SK-N-SH (cell line): ENCODE results near the gene CD300LB. TPM values are rescaled to one million over a fixed set of nuclear protein-coding genes. Genes with fewer than 3 reads are reported as not detected.
"Not testable (repeated sequence)": the region's sequence is repeated elsewhere in the genome, so short reads cannot be mapped to it uniquely, and the experiment has no call there.

ENCODE experiments used
- CTCF ChIA-PET: fragments of 300-600, 350-600 bp; formaldehyde crosslinking; extraction: SDS; loops from one replicate; lab custom pipeline; 2021; lab: Yijun Ruan, JAX
- POLR2A ChIA-PET: fragments of 350-600 bp; sonication (Branson Sonifier 250); formaldehyde crosslinking; extraction: SDS; loops from one replicate; lab custom pipeline; 2020; ENCODE audit warnings: antibody characterized with exemption, inconsistent platforms; lab: Yijun Ruan, JAX
- DNase-seq: peaks from one replicate; pipeline ENCODE4 v3.0.0; 2012
- H2AFZ ChIP-seq: fragments of 200-600 bp; sonication (generic); 2 replicates; pipeline ENCODE4 v1.8.1; 2016; ENCODE audit warnings: antibody characterized with exemption, mild to moderate bottlenecking, low read depth
- H3F3A ChIP-seq: fragments of 200-600 bp; sonication (generic); replicated peaks from 2 replicates; pipeline ENCODE3; 2016; ENCODE audit warnings: antibody characterized with exemption, mild to moderate bottlenecking; ENCODE audit not compliant: insufficient read depth
- H3K27ac ChIP-seq, 2 experiments: fragments of 200-500 bp in 1 of 2; fragments of 200-600 bp in 1 of 2; sonication (Bioruptor generic) in 1 of 2; sonication (generic), shearing (Covaris generic) in 1 of 2; 2 replicates each; pipeline versions ENCODE4 v1.5.1 to v1.6.1; 2014 to 2016; ENCODE audit warnings: low read depth in 2 of 2, inconsistent platforms in 1 of 2, low read length in 1 of 2, mild to moderate bottlenecking in 1 of 2, mixed read lengths in 1 of 2
- H3K27me3 ChIP-seq: fragments of 200-600 bp; sonication (generic), shearing (Covaris generic); 2 replicates; pipeline ENCODE4 v1.6.1; 2016; ENCODE audit warnings: mixed run types; ENCODE audit not compliant: insufficient read depth
- H3K36me3 ChIP-seq, 2 experiments: fragments of 200-500 bp in 1 of 2; fragments of 200-600 bp in 1 of 2; sonication (Bioruptor generic) in 1 of 2; sonication (generic) in 1 of 2; replicated peaks in 1 of 2; 2 replicates each; pipeline versions ENCODE3 to v1.5.1; 2014 to 2016; ENCODE audit warnings: low read length in 1 of 2, mild to moderate bottlenecking in 1 of 2; ENCODE audit not compliant: insufficient read depth in 2 of 2, control insufficient read depth in 1 of 2
- H3K4me1 ChIP-seq, 2 experiments: fragments of 200-500 bp in 1 of 2; fragments of 200-600 bp in 1 of 2; sonication (Bioruptor generic) in 1 of 2; sonication (generic), shearing (Covaris generic) in 1 of 2; 2 replicates each; pipeline versions ENCODE4 v1.5.1 to v1.6.1; 2014 to 2016; ENCODE audit warnings: low read depth in 1 of 2, low read length in 1 of 2, mixed run types in 1 of 2; ENCODE audit not compliant: insufficient read depth in 2 of 2, control insufficient read depth in 1 of 2
- H3K4me2 ChIP-seq: fragments of 200-600 bp; sonication (generic), shearing (Covaris generic); 2 replicates; pipeline ENCODE4 v1.6.1; 2017; ENCODE audit warnings: mixed run types
- H3K4me3 ChIP-seq, 2 experiments: fragments of 200-500 bp in 1 of 2; fragments of 200-600 bp in 1 of 2; sonication (Bioruptor generic) in 1 of 2; sonication (generic), shearing (Covaris generic) in 1 of 2; 2 replicates each; pipeline versions ENCODE4 v1.5.1 to v1.8.1; 2014 to 2016; ENCODE audit warnings: low read depth in 2 of 2, inconsistent platforms in 1 of 2, low read length in 1 of 2, mild to moderate bottlenecking in 1 of 2, mixed read lengths in 1 of 2, moderate library complexity in 1 of 2
- H3K79me2 ChIP-seq: fragments of 200-600 bp; sonication (generic); 2 replicates; pipeline ENCODE4 v1.8.1; 2017; ENCODE audit warnings: mild to moderate bottlenecking; ENCODE audit not compliant: insufficient read depth
- H3K9ac ChIP-seq: fragments of 200-600 bp; sonication (generic); 2 replicates; pipeline ENCODE4 v1.6.1; 2017; ENCODE audit warnings: mixed run types
- H3K9me2 ChIP-seq: fragments of 200-600 bp; sonication (generic); 2 replicates; pipeline ENCODE4 v1.6.1; 2017; ENCODE audit warnings: mixed run types
- H3K9me3 ChIP-seq: fragments of 200-600 bp; sonication (generic); 2 replicates; pipeline ENCODE4 v1.6.1; 2017; ENCODE audit warnings: mixed run types, mild to moderate bottlenecking, moderate library complexity
- H4K20me1 ChIP-seq: fragments of 200-600 bp; sonication (generic); 2 replicates; pipeline ENCODE4 v1.6.1; 2017; ENCODE audit warnings: mild to moderate bottlenecking, mixed run types; ENCODE audit not compliant: insufficient read depth
- PBX3 ChIP-seq: IDR thresholded peaks from 2 replicates; pipeline ENCODE4; 2012
- POLR2AphosphoS5 ChIP-seq: IDR thresholded peaks from 2 replicates; pipeline ENCODE4 v1.6.1; 2012; ENCODE audit warnings: low read depth, low read length
- RFX5 ChIP-seq: IDR thresholded peaks from 2 replicates; pipeline ENCODE4 v1.6.1; 2012; ENCODE audit warnings: mild to moderate bottlenecking, improper control_type of control experiment, low read length
- RXRA ChIP-seq: IDR thresholded peaks from 2 replicates; pipeline ENCODE4 v1.4.0; 2012; ENCODE audit warnings: low read depth, mild to moderate bottlenecking, borderline replicate concordance
- WGBS: methylation state at CpG from one replicate; pipeline ENCODE4 v1.1.6; 2017; ENCODE audit warnings: low lambda C conversion rate; 5-methylcytosine and 5-hydroxymethylcytosine counted together
- polyA plus RNA-seq, 3 experiments: library from polyadenylated mRNA; depleted of rRNA; stranded (reverse); fragments of >200 nt; gene quantifications; 2 replicates each; pipeline ENCODE4 v1.2.3, GENCODE V29; 2012

Gene CD300LB
- polyA plus RNA-seq, 1 of the 3 experiments (the other 2 are of a cell fraction): not detected

GRCh38 chr17:74561586-74561985, 30.3 kb upstream of the CD300LB start:
- Histone ChIP-seq H4K20me1 (no peaks in the 10 kb centered on the region), H3K4me2 (no peak overlapping the region), H3K9me3 (no peaks in the 10 kb centered on the region), H3K9me2 (no peaks in the 10 kb centered on the region), H3K4me3 (no peak overlapping the region), H3K9ac (no peak overlapping the region)
- CTCF ChIA-PET: interaction anchor here (2.1 kb wide), 1 partner anchor 175 kb away, joined by 6 read pairs; the partner anchor contains the start of gene RAB37
- no peak for TF ChIP-seq RFX5
- TF ChIP-seq, all 33 proteins: peak for 0
- no peak overlapping the region for H3K27ac ChIP-seq
- H3F3A ChIP-seq: no peaks in the 10 kb centered on the region
- H3K79me2 ChIP-seq: no peaks in the 10 kb centered on the region
- WGBS: 12% methylated on average over 3 of the region's 3 CpGs
- DNase-seq: no peak
- POLR2A ChIA-PET: no interaction called here
- no peaks in the 10 kb centered on the region for H3K27me3 ChIP-seq
- H2AFZ ChIP-seq: no peak overlapping the region
- H3K36me3 ChIP-seq: no peaks in the 10 kb centered on the region
- no peaks in the 10 kb centered on the region for H3K4me1 ChIP-seq

- Histone ChIP-seq H3K36me3 (no peaks in the 10 kb centered on the region), H3K4me1 (no peaks in the 10 kb centered on the region), H3K27ac (no peak overlapping the region), H3K9ac (no peak overlapping the region), H3K9me2 (no peaks in the 10 kb centered on the region), H3K79me2 (no peaks in the 10 kb centered on the region), H3F3A (no peaks in the 10 kb centered on the region), H2AFZ (no peak overlapping the region), H4K20me1 (no peaks in the 10 kb centered on the region), H3K4me2 (no peak overlapping the region), H3K27me3 (no peaks in the 10 kb centered on the region), H3K4me3 (no peak overlapping the region), H3K9me3 (no peaks in the 10 kb centered on the region)
- no peak for DNase-seq
- CTCF ChIA-PET: no interaction called here
- no peak for TF ChIP-seq RXRA
- TF ChIP-seq POLR2AphosphoS5: no peak
- no peak for TF ChIP-seq PBX3
- POLR2A ChIA-PET: no interaction called here
- WGBS: 26% methylated on average over 6 of the region's 6 CpGs
Measured at GRCh38 chr17:74558882-74559519, 27.7 kb upstream of the CD300LB start.

GRCh38 chr17:74558402-74558801, 27.1 kb upstream of the CD300LB start:
- H2AFZ ChIP-seq, H3K36me3 ChIP-seq, H3K9me3 ChIP-seq, POLR2A ChIA-PET, H4K20me1 ChIP-seq, H3K4me2 ChIP-seq, H3K4me3 ChIP-seq, H3F3A ChIP-seq, H3K79me2 ChIP-seq, H3K4me1 ChIP-seq, DNase-seq, H3K27ac ChIP-seq, H3K9me2 ChIP-seq, H3K27me3 ChIP-seq, H3K9ac ChIP-seq: not testable (repeated sequence)
- CTCF ChIA-PET: interaction anchor here (1.1 to 7.5 kb wide), 4 partner anchors 8 to 100 kb away, joined by 5 to 60 read pairs (median 6); partner anchors contain the start of gene CD300H
- 20% methylated on average over 4 of the region's 4 CpGs for WGBS
